HG02759 (cell line): ENCODE measurements around the gene VCAN.

Experiments used
- ATAC-seq: cut with Tn5 transposase; IDR thresholded peaks from one replicate; pipeline ENCODE4 v1.9.1; 2021; ENCODE audit warnings: mild to moderate bottlenecking, moderate library complexity; ENCODE audit not compliant: unreplicated experiment

VCAN gene

DNA sequence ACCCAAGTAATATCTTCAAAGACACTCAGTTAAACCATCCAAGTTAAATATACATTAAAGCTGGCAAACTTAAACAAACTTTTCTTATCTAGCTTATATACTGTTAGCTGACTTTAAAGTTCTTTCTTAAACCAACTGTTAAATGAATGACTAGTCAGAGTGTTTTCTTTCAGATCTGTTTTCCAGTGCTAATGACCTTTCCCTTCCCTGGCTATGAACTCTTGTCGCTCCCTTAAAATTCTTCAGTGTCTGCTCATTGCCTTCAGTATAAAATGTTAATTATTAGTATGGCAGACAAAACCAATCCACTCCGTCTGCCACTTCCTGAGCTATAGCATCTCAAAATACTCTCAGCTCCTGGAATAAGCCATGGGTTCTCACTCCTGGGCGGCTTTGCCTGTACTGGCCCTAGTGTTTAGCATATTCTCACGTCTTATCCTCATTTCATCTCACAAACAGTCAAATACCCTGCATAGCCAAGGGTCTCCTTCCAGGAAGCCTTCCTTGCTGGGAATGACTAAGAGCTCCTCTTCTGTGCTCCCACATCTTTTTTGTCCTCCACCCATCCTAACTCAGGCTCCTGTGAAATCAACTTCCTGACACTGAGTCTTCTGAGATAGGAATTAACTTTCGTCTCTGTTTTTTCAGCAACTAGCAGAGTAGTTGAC, 87.7 kb downstream of the VCAN start:
- no peak for ATAC-seq

DNA sequence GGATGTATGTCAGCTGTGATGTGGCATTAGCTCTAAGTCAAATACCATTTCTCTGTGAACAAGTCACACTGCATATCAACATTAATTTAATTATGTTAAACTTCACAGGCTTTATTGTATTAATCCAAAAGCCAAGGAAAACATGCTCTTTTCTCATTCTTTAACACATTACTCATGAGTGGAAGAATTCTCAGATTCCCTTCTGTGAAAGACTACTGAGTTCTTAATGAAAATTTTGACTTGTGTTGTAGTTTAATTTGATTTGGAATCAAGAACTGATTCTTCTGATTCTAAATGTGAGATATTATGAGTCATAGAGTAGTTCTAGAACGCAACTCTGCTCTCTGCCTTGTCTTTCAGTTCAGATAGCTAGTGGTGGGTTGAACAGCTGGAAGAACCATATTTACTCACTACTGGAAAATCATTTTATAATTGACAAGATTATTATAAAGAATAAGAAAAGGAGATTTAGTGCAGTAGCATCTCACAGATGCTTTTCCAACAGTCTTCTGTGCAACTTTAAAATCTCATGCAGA, 90.6 kb downstream of the VCAN start:
- ATAC-seq, result no peak

DNA sequence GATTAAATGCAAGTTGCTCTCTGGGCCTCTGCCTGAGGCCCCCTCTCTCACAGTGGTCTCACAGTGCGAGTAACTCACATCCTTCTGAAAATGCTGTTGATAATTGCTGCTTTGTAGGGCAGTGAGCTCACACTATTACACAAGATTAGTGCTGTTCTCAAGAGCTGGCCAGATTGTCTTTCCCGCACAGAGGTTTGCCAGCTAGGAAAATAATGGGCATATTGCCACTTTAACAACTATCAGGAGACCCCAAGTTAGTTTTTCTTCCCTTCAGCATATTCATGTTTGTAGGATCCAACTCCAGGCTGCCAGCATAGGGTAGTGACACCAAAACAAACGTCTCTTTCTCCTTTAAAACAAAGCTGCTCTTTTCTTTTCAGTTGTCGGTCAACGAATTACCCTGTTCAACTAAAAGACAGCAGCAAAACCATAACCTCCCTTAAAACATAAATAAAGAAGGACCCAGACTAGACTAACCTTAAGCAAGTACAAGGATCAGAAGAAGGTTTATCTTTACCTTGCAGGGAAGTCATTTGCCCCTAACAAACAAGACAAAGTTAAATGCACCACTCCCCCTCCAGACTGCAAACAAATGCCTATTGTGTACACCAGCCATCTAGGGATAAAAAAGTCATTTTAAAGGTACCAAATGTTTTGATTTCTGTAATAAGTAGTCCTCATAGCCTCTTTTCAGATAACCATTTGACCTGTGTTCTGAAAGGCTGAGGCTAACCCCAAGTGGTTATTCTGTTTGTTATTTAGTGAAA, 91.4 kb downstream of the VCAN start:
- ATAC-seq, result no peak

DNA sequence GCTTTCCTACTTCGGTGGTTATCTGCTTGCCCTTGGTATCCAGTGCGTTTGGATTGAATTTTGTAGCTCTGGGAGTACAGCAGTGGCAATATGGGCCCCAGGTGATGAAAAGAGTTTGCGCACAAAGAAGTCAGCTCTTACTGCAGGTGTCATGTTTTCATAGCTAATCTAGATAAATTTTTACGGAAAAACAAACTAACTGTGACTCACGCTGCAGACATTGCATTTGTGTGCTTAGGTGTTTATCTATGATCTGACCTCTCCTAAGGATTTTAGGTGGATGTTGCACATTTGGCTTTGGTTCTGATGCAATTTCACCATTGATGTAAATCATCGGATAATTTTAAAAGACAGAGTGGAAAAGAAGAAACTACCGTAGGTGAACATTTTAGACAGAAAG, 92.1 kb downstream of the VCAN start:
- no peak for ATAC-seq

DNA sequence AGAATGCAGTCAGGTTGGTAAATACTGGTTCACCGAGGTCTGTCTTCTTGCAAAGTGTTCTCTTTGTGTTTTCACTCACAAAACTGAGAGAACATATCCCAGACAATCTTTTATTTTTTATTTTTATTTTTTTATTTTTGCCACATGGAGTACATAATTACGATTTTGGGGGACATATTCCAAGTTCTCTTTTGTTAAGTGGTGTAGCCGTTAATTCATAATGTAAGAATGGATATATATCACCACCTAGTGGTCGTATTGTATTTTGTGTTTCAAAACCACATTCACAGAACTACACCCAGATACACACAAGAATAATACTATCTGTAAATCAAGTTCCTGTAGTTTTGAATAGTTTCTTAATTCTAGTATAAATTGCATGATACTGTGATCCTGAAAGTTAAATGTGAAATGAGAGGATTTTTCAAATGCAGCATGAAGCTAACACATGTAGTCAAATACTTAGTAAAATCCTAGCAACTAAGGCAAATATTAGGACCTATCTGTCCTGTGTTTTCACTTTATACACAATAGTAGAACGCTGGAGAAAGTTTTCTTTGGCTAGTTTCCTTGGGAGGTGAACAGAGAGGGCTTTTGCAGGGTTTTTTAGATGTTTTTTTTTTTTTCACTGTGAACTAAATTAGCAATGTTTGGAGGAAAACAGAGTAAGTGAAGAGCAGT, 92.7 kb downstream of the VCAN start:
- peak; percentile 73 for ATAC-seq

DNA sequence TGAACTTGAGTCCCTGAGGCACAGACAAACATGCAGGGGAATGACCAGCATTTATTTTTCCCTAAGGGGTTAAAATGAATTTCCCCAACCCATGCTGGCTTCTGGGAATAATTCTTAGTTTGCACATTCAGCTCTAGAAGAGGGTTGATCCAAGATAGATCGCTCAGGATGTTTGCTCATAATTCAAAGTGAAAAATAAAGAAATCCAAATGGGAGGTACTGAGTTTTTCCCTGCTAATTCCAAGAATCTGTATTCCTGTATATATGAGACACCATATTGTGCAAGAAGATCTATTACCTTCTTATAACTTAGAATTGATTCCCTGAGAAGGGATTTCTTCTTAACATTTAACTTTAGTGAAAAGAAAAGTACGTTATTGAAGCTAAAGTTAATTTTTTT, 96.2 kb downstream of the VCAN start:
- no peak for ATAC-seq

DNA sequence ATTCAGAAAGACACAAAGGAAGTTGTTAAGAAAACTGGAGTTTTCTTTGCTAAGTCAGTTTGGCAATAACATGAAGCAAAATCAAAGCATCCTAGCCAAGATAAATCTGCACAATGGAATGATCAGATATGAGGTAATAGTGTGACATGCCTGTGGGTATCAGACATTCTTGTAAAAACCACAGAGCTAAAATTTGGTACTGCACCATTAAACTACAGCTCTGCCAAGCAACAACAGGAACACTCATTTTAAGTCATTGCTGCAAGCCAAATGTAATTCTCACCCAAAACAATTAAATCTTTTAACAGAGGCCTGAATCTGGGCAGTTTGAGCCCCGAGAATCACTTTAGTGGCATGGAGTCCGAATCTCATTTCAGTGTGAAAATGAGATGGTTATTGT, 96.6 kb downstream of the VCAN start:
- ATAC-seq, result no peak

DNA sequence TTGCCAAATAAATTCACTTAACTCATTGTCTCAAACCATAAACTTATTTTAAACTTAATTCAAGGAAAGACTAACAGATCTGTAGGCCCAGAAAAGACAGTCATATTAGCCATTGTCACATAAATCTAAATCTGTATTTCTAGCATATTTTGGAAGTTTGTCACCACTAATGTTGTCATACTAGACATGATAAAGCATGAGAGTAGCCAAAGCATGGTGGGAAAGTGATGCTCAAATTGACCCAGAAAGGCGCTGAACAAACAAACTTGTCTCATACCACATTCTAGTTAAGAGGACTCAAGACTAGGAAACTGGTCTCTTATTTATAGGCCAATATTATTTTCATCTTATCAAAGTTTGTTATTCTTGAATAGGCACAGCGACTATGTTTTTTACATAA, 99.4 kb downstream of the VCAN start:
- ATAC-seq, result no peak

DNA sequence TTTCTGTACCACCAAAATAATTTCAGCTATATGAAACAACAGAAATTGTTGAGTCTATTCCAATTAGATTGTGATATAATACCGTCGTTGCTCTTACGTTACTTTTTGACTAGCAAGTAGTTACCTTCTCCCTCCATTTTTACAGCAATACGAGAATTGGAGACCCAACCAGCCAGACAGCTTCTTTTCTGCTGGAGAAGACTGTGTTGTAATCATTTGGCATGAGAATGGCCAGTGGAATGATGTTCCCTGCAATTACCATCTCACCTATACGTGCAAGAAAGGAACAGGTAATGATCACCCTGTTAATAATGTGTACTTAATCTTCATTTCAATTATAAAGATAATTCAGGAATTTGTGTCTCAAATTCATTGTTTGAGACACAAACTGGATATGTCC, 100.7 kb downstream of the VCAN start:
- ATAC-seq, result no peak

DNA sequence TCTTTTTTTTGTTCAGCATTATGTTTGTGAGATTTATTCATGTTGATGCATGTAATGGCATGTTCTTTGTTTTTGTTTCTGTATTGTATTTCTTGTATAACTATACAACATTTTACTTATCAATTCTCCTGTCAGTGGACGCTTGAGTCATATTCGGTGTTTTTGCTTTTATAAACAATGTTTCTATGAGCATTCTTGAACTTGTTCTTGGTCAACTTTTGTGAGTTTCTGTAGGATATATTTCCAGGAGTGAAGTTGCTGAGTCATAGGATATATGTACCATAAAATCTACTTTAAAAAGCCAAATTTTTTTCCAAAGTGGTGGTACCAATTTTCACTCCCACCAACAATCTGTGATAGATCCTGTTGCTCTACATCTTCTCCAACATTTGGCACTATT, 104.8 kb downstream of the VCAN start:
- ATAC-seq, result no peak

DNA sequence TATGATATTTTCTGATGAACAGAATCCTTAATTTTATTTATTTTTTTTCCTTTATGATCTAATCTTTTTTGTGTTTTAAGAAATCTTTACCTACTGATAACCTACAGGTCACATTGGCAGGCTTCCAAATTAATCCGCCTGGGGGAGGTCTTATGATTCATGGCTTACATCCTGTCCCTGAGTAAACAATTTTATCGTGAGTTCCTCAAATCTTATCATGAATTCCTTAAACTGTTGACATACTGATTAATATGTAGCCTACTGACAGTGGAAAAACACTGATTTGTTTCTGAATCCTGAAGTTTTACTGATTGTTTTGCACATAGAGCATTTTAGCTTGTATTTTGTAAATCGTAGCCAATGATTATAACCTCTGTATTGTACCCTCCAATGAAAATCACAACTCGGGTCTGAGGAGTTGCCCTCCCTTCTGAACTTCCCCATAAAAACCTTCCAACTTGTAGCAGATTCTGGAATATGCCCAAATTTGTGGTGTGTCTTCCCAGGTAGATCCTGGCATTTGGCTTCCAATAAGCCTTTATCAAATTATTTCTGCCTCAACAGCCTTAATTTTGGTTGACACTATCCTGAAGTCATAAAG, 105.6 kb downstream of the VCAN start:
- ATAC-seq, result no peak

DNA sequence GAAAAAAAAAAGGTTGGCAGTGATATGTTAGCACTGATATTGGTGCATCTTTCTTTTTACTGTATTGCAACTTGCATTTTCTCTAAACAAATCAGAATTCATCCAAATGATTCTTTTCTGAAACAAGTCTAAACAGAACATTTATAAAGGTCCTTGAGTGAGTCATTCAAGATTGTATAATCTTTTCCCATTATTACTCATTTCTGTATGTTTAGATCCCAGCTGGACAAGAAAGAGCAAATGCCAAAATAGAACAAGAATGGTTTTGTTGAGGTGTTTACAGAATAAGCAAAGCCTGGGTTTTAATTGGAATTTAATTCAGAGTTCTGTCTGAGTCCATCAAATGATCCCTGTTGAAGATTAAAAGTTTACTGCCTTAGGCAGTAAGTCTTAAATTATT, 112.3 kb downstream of the VCAN start:
- no peak for ATAC-seq

DNA sequence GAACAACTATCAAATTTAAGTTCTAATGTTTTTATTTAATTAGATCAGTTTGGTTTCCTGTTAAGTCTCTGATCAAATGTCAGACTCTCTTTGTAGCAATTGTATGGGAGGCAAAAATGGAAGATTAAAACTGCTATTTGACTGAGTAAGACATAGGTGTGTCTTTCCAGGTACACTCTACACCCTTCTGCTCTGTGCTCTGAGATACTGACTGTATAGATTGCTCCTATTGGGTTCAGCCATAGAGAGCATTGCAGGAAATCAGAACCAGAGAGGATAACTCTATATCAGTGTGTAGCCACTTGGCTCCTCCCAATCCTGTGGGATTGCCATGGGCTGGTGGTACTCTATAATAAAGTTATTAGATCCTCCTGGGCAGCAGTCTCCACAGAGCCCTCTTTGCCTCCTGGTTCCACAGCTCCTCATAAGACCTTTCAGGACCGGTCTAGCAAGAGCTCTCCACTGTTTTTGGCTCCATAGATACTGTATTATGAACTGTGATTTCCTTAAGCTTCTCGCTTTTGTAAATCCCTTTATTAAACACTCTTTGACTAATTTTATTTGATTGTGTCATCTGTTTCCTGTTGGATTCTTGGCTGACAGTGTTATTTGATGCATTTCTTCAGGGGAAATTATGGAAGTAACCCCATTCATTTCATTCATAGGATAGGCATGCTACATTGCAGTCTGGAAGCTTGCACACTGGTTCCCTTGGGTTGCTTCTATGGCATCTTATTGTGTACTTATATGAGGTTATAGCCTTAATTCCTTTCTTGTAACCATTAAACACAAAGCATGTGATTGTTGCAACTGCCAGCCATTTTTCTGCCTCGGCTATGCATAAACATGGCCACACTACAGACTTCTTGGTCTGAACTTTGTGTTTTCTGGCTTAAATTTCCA, 115.6 kb downstream of the VCAN start:
- no peak for ATAC-seq

DNA sequence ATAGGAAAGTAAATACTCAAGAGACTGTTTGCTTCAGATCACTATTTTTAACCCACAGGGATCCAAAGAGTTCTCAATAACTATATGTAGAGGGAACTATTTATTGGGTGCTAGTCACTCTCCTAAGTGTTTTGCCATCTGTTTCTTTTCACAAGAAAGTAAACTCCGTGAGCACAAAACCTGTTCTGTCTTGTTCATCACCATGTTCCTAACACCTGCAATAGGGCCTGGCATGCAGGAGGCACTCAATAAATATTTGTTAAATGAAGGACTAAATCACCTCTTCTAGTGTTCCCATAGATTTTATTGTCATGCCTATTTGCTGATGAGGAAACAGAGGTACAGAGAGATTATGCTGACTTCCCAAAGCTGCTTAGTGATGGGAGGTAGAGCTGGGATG, 118.2 kb downstream of the VCAN start:
- no peak for ATAC-seq

DNA sequence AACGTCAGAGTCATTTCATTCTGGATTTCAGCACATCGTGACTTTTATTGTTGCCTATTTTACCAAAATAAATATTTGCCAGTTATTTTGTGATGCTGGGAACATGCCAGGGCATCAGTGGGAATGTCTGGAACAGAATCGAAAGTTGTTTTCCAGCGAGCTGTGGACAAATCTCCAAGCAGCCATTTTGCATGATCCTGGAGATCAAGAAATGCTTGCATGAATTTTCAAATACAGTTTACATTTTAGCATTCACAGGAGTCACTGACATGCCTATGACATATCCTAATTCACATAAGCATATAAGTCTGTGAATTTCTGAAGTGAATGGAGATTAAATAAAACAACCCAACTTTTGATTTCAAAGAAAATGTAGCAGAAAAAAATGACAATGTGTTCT, 119.4 kb downstream of the VCAN start:
- ATAC-seq, result no peak

DNA sequence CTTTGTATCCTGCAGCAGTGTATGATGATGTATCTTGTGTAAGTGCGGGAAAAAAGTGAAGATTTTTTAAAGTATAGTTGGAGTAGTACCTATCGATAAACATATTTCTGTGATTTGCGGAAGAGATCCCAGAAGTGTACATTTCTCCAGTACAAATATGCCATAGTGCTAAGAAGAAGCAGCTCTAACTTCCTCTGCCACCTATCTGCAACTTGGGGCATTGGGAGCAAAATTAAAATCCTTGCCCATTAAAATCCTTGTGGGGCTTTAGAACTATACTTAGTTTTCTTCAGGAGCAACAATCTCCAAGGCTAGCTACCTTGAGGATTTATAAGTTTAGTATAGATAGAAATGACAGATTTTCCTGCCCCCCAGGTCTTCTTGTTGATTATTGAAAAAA, 123.7 kb downstream of the VCAN start:
- ATAC-seq, result no peak

DNA sequence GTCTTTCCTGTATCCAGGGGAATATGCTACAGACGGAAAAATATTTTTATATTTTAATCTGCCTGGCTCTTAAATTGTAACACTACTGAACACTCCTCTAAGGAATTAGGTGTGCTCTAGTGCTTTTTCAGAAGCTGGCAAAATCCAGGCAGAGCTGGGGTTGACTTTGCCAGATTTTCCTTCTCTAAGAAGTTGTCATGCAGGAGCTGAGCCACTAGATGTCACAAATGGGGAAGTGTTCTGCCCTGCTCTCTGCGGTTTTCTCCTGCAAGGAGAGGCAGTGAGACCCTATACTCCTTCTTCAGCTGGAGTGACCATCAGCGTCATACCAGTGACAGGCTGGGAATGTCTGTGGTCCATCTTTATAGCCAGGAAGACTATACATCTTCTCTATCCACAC, 136.6 kb downstream of the VCAN start:
- ATAC-seq, result peak; percentile 81

DNA sequence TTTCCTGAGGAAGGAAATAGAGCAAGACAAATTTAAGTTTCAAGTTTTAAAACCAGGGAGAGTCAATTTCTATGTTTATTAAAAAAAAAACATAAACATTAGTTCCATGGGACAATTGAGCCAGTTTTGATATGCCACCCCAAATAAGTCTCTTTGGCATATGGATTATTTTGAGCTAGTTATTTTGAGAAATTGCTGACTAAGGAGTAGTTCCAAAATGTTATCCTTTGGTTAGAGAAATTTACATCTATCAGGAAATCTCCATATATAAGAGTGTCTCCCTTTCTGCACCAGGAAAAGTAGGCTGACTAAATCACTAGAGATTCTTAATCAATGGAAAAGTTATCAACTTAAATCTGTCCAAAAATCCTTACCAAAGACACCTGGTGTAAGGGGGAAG, 143.3 kb downstream of the VCAN start:
- no peak for ATAC-seq

DNA sequence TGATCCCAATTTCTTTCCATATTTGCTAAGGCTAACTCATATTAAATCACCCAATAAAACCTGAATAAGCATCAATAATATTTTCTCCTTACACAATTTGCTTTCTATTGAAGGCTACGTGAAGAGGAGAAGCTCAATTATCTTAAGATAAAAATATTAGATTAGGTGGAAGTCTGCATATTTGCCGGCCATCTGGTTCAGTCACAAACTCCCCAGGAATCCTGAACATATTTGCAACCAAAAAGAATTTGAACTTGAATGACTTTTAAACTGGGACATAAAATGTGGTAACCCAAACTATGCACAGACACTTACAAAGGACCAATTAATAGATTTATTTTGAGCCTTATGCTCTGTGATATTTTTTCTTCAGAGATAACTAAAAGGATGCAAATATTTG, 156.8 kb downstream of the VCAN start:
- ATAC-seq, result no peak
